ENCODE data around the gene KLHDC7A.

KLHDC7A gene

GRCh38 chr1:18466676-18467075 is 14.1 kb upstream of the KLHDC7A start:
- H3K27ac ChIP-seq (replicated peaks) = no peak overlapping the region
- no peak overlapping the region for H3K4me3 ChIP-seq (replicated peaks; ENCODE audit: insufficient read depth, low read length)
- no peak for TF ChIP-seq CTCF (IDR thresholded peaks at IDR 0.05; ENCODE audit: insufficient read depth, low read length)
- no peak for TF ChIP-seq GABPA (IDR thresholded peaks at IDR 0.05; ENCODE audit: low read depth)
- no peak for TF ChIP-seq SPI1 (IDR thresholded peaks at IDR 0.05; ENCODE audit: borderline replicate concordance, low read depth)
- no peaks in the 10 kb centered on the region for H3K27me3 ChIP-seq (ENCODE audit: insufficient read depth, poor library complexity, severe bottlenecking)
- DNase-seq (ENCODE audit: low read depth in 1 of 2, low spot score in 1 of 2) = no peak

DNA sequence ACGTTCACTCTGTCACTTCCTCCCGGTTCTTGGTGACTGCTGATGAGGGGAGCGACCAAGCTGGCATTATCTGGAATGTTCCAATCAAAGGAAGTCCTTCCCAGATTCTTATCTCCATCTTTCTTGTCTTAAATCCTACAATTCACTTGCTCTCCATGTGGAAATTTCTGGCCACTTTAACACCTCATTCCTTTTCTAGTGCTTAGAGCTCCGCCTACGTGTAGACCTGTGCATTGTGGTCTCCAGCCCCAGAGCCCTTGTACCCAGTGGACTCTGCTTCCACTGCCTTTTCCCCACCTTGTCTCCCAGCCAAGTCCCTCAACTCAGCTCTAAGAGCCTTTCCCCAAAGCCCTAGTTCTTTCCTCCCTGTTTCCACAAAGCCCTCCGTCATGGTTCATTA is 12.2 kb upstream of the KLHDC7A start:
- no peak for DNase-seq (ENCODE audit: low read depth in 1 of 2, low spot score in 1 of 2)
- Histone ChIP-seq H3K4me3 (replicated peaks; ENCODE audit: insufficient read depth, low read length) (no peak overlapping the region), H3K27me3 (ENCODE audit: insufficient read depth, poor library complexity, severe bottlenecking) (no peaks in the 10 kb centered on the region), H3K27ac (replicated peaks) (no peak overlapping the region)
- TF ChIP-seq GABPA (IDR thresholded peaks at IDR 0.05; ENCODE audit: low read depth) (no peak), REST (IDR thresholded peaks at IDR 0.05; ENCODE audit: insufficient replicate concordance, low read depth) (no peak), SPI1 (IDR thresholded peaks at IDR 0.05; ENCODE audit: borderline replicate concordance, low read depth) (no peak), POLR2AphosphoS5 (IDR thresholded peaks at IDR 0.05; ENCODE audit: low read depth) (no peak), CTCF (IDR thresholded peaks at IDR 0.05; ENCODE audit: insufficient read depth, low read length) (no peak)

- DNase-seq (ENCODE audit: low read depth in 1 of 2, low spot score in 1 of 2) = no peak
- TF ChIP-seq POLR2AphosphoS5 (IDR thresholded peaks at IDR 0.05; ENCODE audit: low read depth) (no peak), CTCF (IDR thresholded peaks at IDR 0.05; ENCODE audit: insufficient read depth, low read length) (no peak), REST (IDR thresholded peaks at IDR 0.05; ENCODE audit: insufficient replicate concordance, low read depth) (no peak), GABPA (IDR thresholded peaks at IDR 0.05; ENCODE audit: low read depth) (no peak), SPI1 (IDR thresholded peaks at IDR 0.05; ENCODE audit: borderline replicate concordance, low read depth) (no peak)
These were observed 11.2 kb upstream of the KLHDC7A start for GRCh38 chr1:18469514-18469913.

DNA sequence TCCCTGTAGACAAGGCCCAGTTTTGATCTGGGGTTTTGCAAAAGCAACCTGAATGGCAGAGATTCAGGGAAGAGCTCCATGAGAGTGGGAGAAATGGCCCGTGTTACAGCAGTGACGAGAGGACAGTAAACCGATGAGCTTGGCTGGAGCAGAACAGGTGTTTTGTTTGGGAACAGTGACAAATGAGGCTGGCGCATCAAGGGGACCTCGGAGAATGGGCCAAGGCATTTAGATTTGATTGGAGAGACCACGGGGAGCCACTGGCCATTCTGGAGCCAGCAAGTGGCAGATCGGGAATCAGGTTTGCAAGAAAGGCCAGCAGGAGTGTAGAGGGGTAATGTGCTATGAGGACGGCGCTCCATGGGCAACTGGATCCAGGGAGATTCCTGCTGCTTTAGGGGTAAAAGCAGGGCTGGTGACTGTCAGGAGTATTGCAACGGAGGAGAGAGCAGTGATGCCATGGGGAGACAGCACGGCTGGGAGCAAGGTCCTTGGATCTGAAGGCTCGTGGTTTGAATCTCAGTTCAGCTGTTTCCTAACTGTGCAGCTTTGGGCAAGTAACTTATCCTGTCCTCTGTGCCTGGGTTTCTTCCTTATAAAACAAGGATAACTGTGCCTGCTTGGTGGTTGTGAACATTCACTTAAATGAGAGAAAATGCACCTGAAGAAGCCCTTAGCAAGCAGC is 9.9 kb upstream of the KLHDC7A start:
- H3K4me3 ChIP-seq (replicated peaks; ENCODE audit: insufficient read depth, low read length) = no peak overlapping the region
- TF ChIP-seq CTCF (IDR thresholded peaks at IDR 0.05; ENCODE audit: insufficient read depth, low read length) (no peak), GABPA (IDR thresholded peaks at IDR 0.05; ENCODE audit: low read depth) (no peak), POLR2AphosphoS5 (IDR thresholded peaks at IDR 0.05; ENCODE audit: low read depth) (no peak), SPI1 (IDR thresholded peaks at IDR 0.05; ENCODE audit: borderline replicate concordance, low read depth) (no peak), REST (IDR thresholded peaks at IDR 0.05; ENCODE audit: insufficient replicate concordance, low read depth) (no peak)
- H3K27ac ChIP-seq (replicated peaks) = no peak overlapping the region
- H3K27me3 ChIP-seq (ENCODE audit: insufficient read depth, poor library complexity, severe bottlenecking) = no peaks in the 10 kb centered on the region
- DNase-seq (ENCODE audit: low read depth in 1 of 2, low spot score in 1 of 2) = no peak

More at GRCh38 chr1:18469514-18469913, 11.2 kb upstream of the KLHDC7A start:
- Histone ChIP-seq H3K27me3 (ENCODE audit: insufficient read depth, poor library complexity, severe bottlenecking) (no peaks in the 10 kb centered on the region), H3K4me3 (replicated peaks; ENCODE audit: insufficient read depth, low read length) (no peak overlapping the region), H3K27ac (replicated peaks) (no peak overlapping the region)
